NCI-H187 (cell line): ENCODE results near the gene ADNP2.

Experiments
- DNase-seq, 2 experiments: peaks; one replicate each; lab custom pipeline; 2025; lab: John Stamatoyannopoulos, UW

The ADNP2 gene

GRCh38 chr18:80107426-80107825, 1.6 kb upstream of the ADNP2 start:
- no peak for DNase-seq

DNA sequence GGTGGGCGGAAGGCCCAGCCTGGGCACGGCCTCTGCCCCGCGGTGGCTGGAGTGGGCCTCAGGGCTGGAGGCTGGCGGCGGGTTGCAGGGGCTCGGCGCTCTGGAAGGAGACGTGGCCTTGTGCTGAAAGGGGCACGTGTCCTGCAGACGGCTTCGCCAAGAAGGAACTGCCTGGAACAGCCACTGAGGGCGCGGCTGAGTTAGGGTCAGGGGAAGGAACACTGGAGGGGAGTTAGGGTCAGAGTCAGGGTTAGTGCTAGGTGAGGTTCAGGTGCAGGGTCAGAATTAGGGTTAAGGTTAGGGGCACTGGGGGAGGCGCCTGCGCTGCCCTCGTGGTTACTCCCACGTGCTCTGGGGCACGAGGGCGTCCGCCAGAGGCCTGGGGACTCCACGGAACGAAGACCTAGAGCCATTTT, 933 bp upstream of the ADNP2 start:
- no peak for DNase-seq

GRCh38 chr18:80109676-80110078, 615 bp downstream of the ADNP2 start:
- DNase-seq, result no peak

DNA sequence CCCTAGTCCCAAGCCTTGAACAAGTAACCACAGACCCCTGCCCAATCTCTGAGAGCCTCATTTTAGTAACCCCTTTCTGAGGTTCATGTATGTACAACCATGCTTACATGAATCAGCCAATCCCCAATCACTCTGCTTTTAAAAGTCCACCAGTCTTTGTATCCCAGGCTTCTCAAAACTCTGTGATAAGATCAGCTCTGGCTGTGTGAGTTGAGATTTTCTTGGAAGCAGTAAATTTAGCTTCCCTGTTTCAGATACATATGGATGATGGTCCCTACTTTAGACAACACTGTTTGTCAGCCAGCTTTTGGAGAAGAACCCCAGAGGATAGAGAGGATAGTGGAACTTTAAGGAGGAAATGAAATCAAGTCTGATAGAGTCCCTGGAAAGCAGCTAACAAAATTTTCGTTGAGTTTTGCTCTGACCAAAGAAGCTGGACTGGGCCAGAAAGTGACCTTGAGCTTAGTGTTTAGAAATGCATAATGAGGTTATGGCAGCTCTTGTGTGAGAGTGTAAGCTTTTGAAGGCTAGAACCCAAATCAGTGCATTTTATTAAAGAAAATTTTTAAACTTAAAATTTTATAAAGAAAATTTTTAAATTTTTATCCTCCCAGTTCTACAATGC, 3.7 kb downstream of the ADNP2 start:
- no peak for DNase-seq

GRCh38 chr18:80115035-80115434, 6.0 kb downstream of the ADNP2 start:
- no peak for DNase-seq

DNA sequence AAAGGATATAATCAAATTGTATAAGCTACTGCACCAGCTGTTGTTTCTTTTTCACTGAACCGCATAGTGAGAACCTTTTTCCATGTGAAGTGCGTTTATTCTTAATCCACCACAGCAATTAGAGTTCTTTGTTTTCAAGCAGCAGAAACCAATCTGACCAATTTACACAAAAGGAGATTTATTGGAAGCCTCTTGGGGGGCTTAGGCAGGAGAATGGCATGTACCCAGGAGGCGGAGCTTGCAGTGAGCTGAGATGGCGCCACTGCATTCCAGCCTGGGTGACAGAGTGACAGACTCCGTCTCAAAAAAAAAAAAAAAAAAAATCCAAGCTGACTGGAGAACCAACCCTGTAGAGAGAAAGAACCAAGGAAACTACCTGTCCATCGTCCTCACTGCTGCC, 10.0 kb downstream of the ADNP2 start:
- DNase-seq, result no peak

- DNase-seq, result no peak
Observed at GRCh38 chr18:80120932-80121331, 11.9 kb downstream of the ADNP2 start.

- DNase-seq, result no peak
Observed at GRCh38 chr18:80124131-80124530, 15.1 kb downstream of the ADNP2 start.

GRCh38 chr18:80126797-80127196, 17.7 kb downstream of the ADNP2 start:
- DNase-seq, result no peak

- DNase-seq, result no peak
Observed at GRCh38 chr18:80127635-80128034, 18.6 kb downstream of the ADNP2 start.

- DNase-seq, result no peak
Observed at GRCh38 chr18:80129672-80130367, 20.8 kb downstream of the ADNP2 start.

DNA sequence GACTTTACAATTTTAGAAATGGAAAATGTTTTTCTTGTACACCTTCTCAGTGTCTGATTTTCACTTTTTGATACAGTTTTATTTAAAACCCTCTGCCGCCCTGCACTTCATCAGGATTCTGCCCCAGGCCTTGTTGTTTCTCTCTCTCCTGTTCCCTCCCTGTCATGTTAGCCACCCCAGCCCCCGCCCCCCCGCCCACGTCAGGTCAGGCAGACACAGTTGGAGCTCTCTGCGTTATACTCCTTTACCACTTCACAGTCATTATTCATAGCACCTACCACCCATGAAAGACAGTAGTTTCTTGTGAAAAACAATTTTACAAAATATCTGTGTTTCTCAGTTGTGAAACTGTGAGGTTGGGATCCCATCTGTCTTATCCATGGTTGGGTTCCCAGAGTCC, 21.5 kb downstream of the ADNP2 start:
- DNase-seq, result no peak

DNA sequence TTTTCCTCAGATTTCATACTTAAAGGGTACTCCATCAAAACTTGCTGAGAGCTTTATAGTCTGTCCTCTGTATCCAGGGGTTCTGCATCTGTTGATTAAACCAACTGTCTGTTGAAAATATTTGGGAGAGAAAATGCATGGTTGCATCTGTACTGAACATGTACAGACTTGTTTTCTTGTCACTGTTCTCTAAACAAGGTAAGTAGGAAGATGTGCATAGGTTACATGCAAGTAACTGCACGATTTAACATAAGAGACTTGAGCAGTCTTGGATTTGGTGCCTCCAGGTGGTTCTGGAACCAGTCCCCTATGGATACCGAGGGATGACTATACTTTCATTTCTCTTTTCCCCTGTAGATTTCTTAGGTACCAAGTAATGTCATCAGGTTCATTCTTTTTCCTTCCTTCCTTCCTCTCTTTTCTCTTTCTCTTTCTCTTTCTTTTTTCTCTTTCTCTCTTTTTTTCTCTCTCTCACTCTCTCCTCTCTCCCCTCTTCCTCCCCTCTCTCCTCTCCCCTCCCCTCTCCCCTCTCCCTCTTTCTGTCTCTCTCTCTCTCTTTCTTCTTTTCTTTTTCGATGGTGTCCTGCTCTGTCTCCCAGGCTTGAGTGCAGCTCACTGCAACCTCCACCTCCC, 23.2 kb downstream of the ADNP2 start:
- no peak for DNase-seq

GRCh38 chr18:80133124-80133523, 24.1 kb downstream of the ADNP2 start:
- DNase-seq, result no peak

- DNase-seq, result no peak
Observed at GRCh38 chr18:80135136-80135535, 26.1 kb downstream of the ADNP2 start.

DNA sequence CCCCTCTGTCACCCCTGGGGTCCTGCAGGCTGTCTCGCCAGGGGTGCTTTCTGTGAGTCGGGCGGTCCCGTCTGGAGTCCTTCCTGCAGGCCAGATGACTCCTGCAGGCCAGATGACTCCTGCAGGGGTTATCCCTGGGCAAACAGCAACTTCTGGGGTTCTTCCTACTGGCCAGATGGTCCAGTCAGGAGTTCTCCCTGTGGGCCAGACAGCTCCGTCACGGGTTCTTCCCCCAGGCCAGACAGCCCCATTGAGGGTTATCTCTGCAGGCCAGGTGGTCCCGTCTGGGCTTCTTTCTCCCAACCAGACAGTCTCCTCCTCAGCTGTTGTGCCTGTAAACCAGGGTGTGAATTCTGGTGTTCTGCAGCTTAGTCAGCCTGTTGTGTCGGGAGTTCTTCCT, 27.6 kb downstream of the ADNP2 start:
- DNase-seq, result no peak

- no peak for DNase-seq
Observed at GRCh38 chr18:80137137-80137536, 28.1 kb downstream of the ADNP2 start.

GRCh38 chr18:80137976-80138375, 28.9 kb downstream of the ADNP2 start:
- no peak for DNase-seq

- DNase-seq, result no peak
Observed at GRCh38 chr18:80140455-80140985, 31.5 kb downstream of the ADNP2 start.

DNA sequence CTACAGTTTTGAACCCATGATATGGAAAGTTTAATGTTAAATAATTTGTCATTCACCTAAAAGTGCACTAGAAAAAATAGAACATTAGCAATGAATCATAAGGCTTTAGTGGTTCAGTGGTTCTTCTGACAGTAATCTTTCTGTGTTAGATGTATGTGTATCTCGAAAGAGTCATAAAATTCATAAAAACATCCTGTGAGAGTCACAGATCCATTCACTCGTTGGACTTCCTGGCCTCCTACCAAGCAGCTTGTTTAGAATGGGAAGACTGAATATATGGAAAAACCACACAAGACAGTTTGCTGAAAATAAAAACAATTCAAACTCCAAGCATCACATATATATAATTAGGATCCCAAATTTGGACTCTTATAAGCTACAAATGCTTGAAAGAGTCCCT, 34.8 kb downstream of the ADNP2 start:
- DNase-seq, result no peak

DNA sequence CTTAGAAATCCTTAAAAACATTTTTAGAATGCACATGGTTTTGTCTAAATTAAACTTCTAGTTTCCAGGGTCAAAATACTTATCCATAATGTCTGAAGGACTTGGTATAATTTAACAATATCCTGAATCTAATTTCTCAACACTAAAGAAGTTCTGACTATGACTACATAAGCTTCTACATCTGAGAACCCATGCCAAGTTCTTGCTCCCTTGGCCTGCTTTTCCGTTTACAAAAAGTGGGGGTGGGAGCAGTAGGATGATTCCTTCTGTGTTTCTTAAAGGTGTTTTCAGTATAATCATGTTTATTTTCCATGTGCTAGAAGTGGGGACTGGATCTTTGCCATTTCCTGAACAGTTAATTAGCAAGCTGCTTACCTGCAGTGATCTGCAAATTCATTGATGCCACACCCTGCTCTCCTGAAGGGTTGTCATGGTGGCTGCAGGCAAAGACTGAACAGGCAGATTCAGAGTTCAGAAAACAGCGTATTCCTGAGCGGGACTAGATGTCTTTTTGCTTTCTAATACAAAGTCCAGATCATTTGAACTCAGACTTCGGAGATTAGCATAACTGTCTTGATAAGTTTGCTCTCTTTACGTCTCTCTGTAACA, 36.2 kb downstream of the ADNP2 start:
- DNase-seq, result no peak

DNA sequence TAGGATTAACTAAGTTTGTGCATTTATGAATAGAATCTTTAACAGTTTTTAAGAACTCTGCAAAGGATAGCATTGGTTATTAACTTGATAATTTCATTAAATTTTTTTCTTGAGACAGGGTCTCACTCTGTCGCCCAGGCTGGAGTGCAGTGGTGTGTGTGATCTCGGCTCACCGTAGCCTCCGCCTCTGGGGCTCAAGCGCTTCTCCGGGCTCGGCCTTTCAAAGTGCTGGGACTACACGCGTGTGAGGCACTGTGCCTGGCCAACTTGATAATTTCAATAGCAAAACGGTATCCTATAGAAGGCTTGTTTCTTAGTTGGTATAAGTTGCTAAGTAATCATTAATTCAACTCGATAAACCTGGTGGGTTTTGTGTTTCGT, 38.0 kb downstream of the ADNP2 start:
- DNase-seq, result no peak
